Activated CD8-positive, alpha-beta memory T cell treated with anti-CD3 and anti-CD28 coated beads for 1 hour (primary cell): ENCODE measurements around the gene C1orf52.

Experiments
- DNase-seq, 2 donors: peaks; one replicate each; pipeline ENCODE4 v3.0.0-alpha.2; 2020; ENCODE audit warnings: low read depth in 1 of 2; ENCODE audit errors: extremely low read depth in 1 of 2

C1orf52 gene

GRCh38 chr1:85259118-85259911 is at the start of gene C1orf52:
Gene C1orf52 (minus strand): TSS chr1:85259662. CDS start chr1:85259633, 29 bp downstream.
- DNase-seq, result peak; percentile 78 to 99

GRCh38 chr1:85308833-85309350 is 49.4 kb upstream of the C1orf52 start:
- no peak for DNase-seq

- DNase-seq, result peak in 1 of 2 donors; percentile 45
Observed at GRCh38 chr1:85307987-85308832, 48.7 kb upstream of the C1orf52 start.

GRCh38 chr1:85306236-85306635 is 46.8 kb upstream of the C1orf52 start:
- no peak for DNase-seq

- no peak for DNase-seq
Observed at GRCh38 chr1:85303440-85304162, 44.1 kb upstream of the C1orf52 start.

GRCh38 chr1:85300140-85300539 is 40.7 kb upstream of the C1orf52 start:
- no peak for DNase-seq

- peak; percentile 20 to 27 for DNase-seq
Observed at GRCh38 chr1:85297855-85298629, 38.6 kb upstream of the C1orf52 start.

GRCh38 chr1:85297538-85297854 is 38.0 kb upstream of the C1orf52 start:
- no peak for DNase-seq

- DNase-seq, result no peak
Observed at GRCh38 chr1:85296980-85297379, 37.5 kb upstream of the C1orf52 start.

GRCh38 chr1:85295654-85296053 is 36.2 kb upstream of the C1orf52 start:
- DNase-seq, result no peak

GRCh38 chr1:85295006-85295431 is 35.6 kb upstream of the C1orf52 start:
- no peak for DNase-seq

- DNase-seq, result no peak
Observed at GRCh38 chr1:85290826-85291225, 31.4 kb upstream of the C1orf52 start.

GRCh38 chr1:85289848-85290335 is 30.4 kb upstream of the C1orf52 start:
- DNase-seq, result no peak

GRCh38 chr1:85289207-85289847 is 29.9 kb upstream of the C1orf52 start:
- no peak for DNase-seq

- DNase-seq, result no peak
Observed at GRCh38 chr1:85284202-85284601, 24.7 kb upstream of the C1orf52 start.

GRCh38 chr1:85283475-85284199 is 24.2 kb upstream of the C1orf52 start:
- no peak for DNase-seq

GRCh38 chr1:85282424-85282823 is 23.0 kb upstream of the C1orf52 start:
- no peak for DNase-seq

- no peak for DNase-seq
Observed at GRCh38 chr1:85280636-85281035, 21.2 kb upstream of the C1orf52 start.

- no peak for DNase-seq
Observed at GRCh38 chr1:85279458-85280080, 20.1 kb upstream of the C1orf52 start.
